Effector CD8-positive, alpha-beta T cell (primary cell): ENCODE results near the gene SRRM5.
"Not testable (repeated sequence)": the region's sequence is repeated elsewhere in the genome, so short reads cannot be mapped to it uniquely, and the experiment has no call there.

Experiments
- DNase-seq: peaks from one replicate; lab custom pipeline; 2025; lab: John Stamatoyannopoulos, UW

SRRM5 gene

GRCh38 chr19:43638214-43638994, 26.5 kb downstream of the SRRM5 start:
- DNase-seq, result no peak

- no peak for DNase-seq
These were observed 27.2 kb downstream of the SRRM5 start for GRCh38 chr19:43638995-43639518.

GRCh38 chr19:43639519-43640423, 27.9 kb downstream of the SRRM5 start, which contains the start of gene CADM4:
Gene CADM4, minus strand, starts transcription at chr19:43639850. Its CDS starts 60 bp downstream, at chr19:43639790.
- DNase-seq, result peak; percentile 42

GRCh38 chr19:43640424-43640757, 28.5 kb downstream of the SRRM5 start:
- no peak for DNase-seq

- DNase-seq, result no peak
These were observed 29.4 kb downstream of the SRRM5 start for GRCh38 chr19:43641333-43641732.

GRCh38 chr19:43642531-43642930, 30.6 kb downstream of the SRRM5 start:
- no peak for DNase-seq

- no peak for DNase-seq
These were observed 31.4 kb downstream of the SRRM5 start for GRCh38 chr19:43643326-43643725.

GRCh38 chr19:43644181-43644580, 32.3 kb downstream of the SRRM5 start:
- DNase-seq, result no peak

GRCh38 chr19:43648633-43649032, 36.7 kb downstream of the SRRM5 start:
- no peak for DNase-seq

- DNase-seq, result no peak
These were observed 37.6 kb downstream of the SRRM5 start for GRCh38 chr19:43649514-43649913.

- not testable (repeated sequence) for DNase-seq
These were observed 38.4 kb downstream of the SRRM5 start for GRCh38 chr19:43650276-43650675.

GRCh38 chr19:43651758-43652545, 40.1 kb downstream of the SRRM5 start:
- peak; percentile 10 for DNase-seq

- DNase-seq, result no peak
These were observed 40.6 kb downstream of the SRRM5 start for GRCh38 chr19:43652546-43652874.

- no peak for DNase-seq
These were observed 44.5 kb downstream of the SRRM5 start for GRCh38 chr19:43656436-43656835.

GRCh38 chr19:43658001-43658400, 46.1 kb downstream of the SRRM5 start:
- DNase-seq, result no peak

GRCh38 chr19:43658494-43658893, 46.6 kb downstream of the SRRM5 start:
- DNase-seq, result no peak

- no peak for DNase-seq
These were observed 48.5 kb downstream of the SRRM5 start for GRCh38 chr19:43660301-43660970.

- DNase-seq, result no peak
These were observed 49.1 kb downstream of the SRRM5 start for GRCh38 chr19:43660971-43661360.

GRCh38 chr19:43662487-43662886, 50.6 kb downstream of the SRRM5 start:
- DNase-seq, result no peak

GRCh38 chr19:43664018-43664417, 52.1 kb downstream of the SRRM5 start:
- DNase-seq, result no peak
